GM12878 (cell line): ENCODE measurements around the gene KLK5. TPM values are rescaled to one million over a fixed set of nuclear protein-coding genes. Genes with fewer than 3 reads are reported as not detected.

Experiments used
- BHLHE40 ChIP-seq, 2 experiments: fragments of 450-650 bp in 1 of 2; IDR thresholded peaks; 2 replicates each; pipeline ENCODE4 v1.6.1; 2011 to 2017; ENCODE audit warnings: low read depth in 2 of 2, borderline replicate concordance in 1 of 2, improper control_type of control experiment in 1 of 2, low read length in 1 of 2, mild to moderate bottlenecking in 1 of 2
- BRCA1 ChIP-seq: IDR thresholded peaks from 2 replicates; pipeline ENCODE4 v1.6.1; 2011; ENCODE audit warnings: low read depth, low read length, improper control_type of control experiment
- FOXK2 ChIP-seq: fragments of 450-650 bp; IDR thresholded peaks from 2 replicates; pipeline ENCODE4 v1.6.1; 2017; ENCODE audit warnings: mild to moderate bottlenecking, moderate library complexity
- FOXM1 ChIP-seq: IDR thresholded peaks from 2 replicates; pipeline ENCODE4 v1.6.1; 2012; ENCODE audit warnings: low read depth, mild to moderate bottlenecking, inconsistent platforms, low read length, moderate library complexity
- HDGF ChIP-seq: fragments of 450-650 bp; IDR thresholded peaks from 2 replicates; pipeline ENCODE4 v1.6.1; 2016; ENCODE audit warnings: antibody characterized with exemption
- JUNB ChIP-seq: IDR thresholded peaks from 2 replicates; pipeline ENCODE4 v1.6.1; 2016; ENCODE audit warnings: antibody characterized with exemption, mild to moderate bottlenecking
- JUND ChIP-seq: IDR thresholded peaks from 2 replicates; pipeline ENCODE4 v1.6.1; 2012; ENCODE audit warnings: low read depth, mild to moderate bottlenecking, low read length, improper control_type of control experiment, moderate library complexity
- SUPT20H ChIP-seq: IDR thresholded peaks from 2 replicates; pipeline ENCODE4 v1.6.1; 2011; ENCODE audit warnings: low read depth, mild to moderate bottlenecking, low read length, moderate library complexity, borderline replicate concordance; ENCODE audit not compliant: control insufficient read depth
- WRNIP1 ChIP-seq: IDR thresholded peaks from 2 replicates; pipeline ENCODE4 v1.6.1; 2011; ENCODE audit warnings: low read depth, low read length, improper control_type of control experiment, borderline replicate concordance
- polyA plus RNA-seq, 11 experiments: library from polyadenylated mRNA; depleted of rRNA in 4 of 11; unstranded in 6 of 11; stranded (reverse) in 5 of 11; fragments of >200 nt; fragmentation: Nextera tagmentation in 4 of 11; fragmentation: Illumina TruSeq in 1 of 11; extraction: Ambion mirVana in 4 of 11; extraction: Trizol in 1 of 11; gene quantifications; 1 replicate in 1 of 11; 2 replicates in 10 of 11; pipeline versions ENCODE4 v1.2.1 to v1.2.3, GENCODE V29; 2011 to 2016; ENCODE audit warnings: inconsistent platforms in 2 of 11, missing spikeins in 2 of 11, low read depth in 1 of 11
- total RNA-seq, 4 experiments: library from RNA; depleted of rRNA in 3 of 4; stranded (reverse); fragments of >200 nt in 3 of 4; fragmentation: Illumina TruSeq in 1 of 4; extraction: Trizol in 1 of 4; gene quantifications; 2 replicates each; pipeline versions ENCODE4 v1.2.1 to v1.2.3, GENCODE V29; 2013 to 2021
- TF ChIP-seq, protein P1 (sequence below): fragments of 450-650 bp; formaldehyde crosslinking; IDR thresholded peaks from 2 replicates; pipeline ENCODE4 v1.4.0; 2020; ENCODE audit warnings: mild to moderate bottlenecking, moderate library complexity
- TF ChIP-seq, protein P2 (sequence below): fragments of 450-650 bp; IDR thresholded peaks from 2 replicates; pipeline ENCODE4 v1.6.1; 2017; ENCODE audit warnings: mild to moderate bottlenecking, moderate library complexity
- TF ChIP-seq, protein P3 (sequence below): IDR thresholded peaks from 2 replicates; pipeline ENCODE4 v1.6.1; 2011; ENCODE audit warnings: borderline replicate concordance, low read depth, mild to moderate bottlenecking, moderate library complexity, mixed read lengths, low read length; ENCODE audit not compliant: insufficient read depth; ENCODE audit errors: extremely low read length
- TF ChIP-seq, protein P4 (sequence below): fragments of 450-650 bp; IDR thresholded peaks from 2 replicates; pipeline ENCODE4 v1.6.1; 2017; ENCODE audit warnings: mild to moderate bottlenecking, low read depth, inconsistent platforms; ENCODE audit not compliant: poor library complexity, severe bottlenecking
- TF ChIP-seq, protein P5 (sequence below): IDR thresholded peaks from 2 replicates; pipeline ENCODE4 v1.6.1; 2012; ENCODE audit warnings: mild to moderate bottlenecking, low read depth, low read length

Gene KLK5
- total and polyA plus RNA-seq, 10 of the 15 experiments (the other 5 are each of a cell fraction or from before 2014, with no cell fraction given), result 0.16 TPM; not detected in 9

DNA sequence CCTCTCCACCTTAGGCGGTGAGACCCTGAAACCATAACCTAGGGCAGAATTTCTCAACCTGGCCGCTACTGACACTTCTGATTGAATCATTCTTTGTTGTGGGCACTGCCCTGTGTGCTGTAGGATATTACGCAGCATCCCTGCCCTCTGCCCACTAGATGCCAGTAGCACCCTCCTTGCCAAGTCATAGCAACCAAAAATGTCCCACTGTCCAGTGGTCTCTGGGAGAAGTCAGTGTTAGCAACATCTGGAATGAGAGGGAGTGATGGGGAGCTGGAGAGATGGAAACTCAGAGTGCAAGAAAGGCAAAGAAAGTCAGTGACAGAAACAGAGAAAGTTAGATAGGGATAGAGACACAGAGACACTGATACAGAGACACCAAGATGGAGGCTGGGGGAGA is 55.2 kb downstream of the KLK5 start (continued):
- TF ChIP-seq, protein P1, sequence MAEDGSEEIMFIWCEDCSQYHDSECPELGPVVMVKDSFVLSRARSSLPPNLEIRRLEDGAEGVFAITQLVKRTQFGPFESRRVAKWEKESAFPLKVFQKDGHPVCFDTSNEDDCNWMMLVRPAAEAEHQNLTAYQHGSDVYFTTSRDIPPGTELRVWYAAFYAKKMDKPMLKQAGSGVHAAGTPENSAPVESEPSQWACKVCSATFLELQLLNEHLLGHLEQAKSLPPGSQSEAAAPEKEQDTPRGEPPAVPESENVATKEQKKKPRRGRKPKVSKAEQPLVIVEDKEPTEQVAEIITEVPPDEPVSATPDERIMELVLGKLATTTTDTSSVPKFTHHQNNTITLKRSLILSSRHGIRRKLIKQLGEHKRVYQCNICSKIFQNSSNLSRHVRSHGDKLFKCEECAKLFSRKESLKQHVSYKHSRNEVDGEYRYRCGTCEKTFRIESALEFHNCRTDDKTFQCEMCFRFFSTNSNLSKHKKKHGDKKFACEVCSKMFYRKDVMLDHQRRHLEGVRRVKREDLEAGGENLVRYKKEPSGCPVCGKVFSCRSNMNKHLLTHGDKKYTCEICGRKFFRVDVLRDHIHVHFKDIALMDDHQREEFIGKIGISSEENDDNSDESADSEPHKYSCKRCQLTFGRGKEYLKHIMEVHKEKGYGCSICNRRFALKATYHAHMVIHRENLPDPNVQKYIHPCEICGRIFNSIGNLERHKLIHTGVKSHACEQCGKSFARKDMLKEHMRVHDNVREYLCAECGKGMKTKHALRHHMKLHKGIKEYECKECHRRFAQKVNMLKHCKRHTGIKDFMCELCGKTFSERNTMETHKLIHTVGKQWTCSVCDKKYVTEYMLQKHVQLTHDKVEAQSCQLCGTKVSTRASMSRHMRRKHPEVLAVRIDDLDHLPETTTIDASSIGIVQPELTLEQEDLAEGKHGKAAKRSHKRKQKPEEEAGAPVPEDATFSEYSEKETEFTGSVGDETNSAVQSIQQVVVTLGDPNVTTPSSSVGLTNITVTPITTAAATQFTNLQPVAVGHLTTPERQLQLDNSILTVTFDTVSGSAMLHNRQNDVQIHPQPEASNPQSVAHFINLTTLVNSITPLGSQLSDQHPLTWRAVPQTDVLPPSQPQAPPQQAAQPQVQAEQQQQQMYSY (CRISPR knock-in tag), result no peak
- TF ChIP-seq JUND (no peak), JUNB (no peak), WRNIP1 (no peak), BHLHE40 (IDR thresholded peaks at IDR 0.05; ENCODE audit: borderline replicate concordance in 1 of 2, low read depth in 2 of 2, low read length in 1 of 2) (no peak), FOXK2 (no peak), FOXM1 (no peak), SUPT20H (no peak), BRCA1 (no peak), HDGF (peak; percentile 87; the same call in 1 of the 2 replicates)
- TF ChIP-seq, protein P2, sequence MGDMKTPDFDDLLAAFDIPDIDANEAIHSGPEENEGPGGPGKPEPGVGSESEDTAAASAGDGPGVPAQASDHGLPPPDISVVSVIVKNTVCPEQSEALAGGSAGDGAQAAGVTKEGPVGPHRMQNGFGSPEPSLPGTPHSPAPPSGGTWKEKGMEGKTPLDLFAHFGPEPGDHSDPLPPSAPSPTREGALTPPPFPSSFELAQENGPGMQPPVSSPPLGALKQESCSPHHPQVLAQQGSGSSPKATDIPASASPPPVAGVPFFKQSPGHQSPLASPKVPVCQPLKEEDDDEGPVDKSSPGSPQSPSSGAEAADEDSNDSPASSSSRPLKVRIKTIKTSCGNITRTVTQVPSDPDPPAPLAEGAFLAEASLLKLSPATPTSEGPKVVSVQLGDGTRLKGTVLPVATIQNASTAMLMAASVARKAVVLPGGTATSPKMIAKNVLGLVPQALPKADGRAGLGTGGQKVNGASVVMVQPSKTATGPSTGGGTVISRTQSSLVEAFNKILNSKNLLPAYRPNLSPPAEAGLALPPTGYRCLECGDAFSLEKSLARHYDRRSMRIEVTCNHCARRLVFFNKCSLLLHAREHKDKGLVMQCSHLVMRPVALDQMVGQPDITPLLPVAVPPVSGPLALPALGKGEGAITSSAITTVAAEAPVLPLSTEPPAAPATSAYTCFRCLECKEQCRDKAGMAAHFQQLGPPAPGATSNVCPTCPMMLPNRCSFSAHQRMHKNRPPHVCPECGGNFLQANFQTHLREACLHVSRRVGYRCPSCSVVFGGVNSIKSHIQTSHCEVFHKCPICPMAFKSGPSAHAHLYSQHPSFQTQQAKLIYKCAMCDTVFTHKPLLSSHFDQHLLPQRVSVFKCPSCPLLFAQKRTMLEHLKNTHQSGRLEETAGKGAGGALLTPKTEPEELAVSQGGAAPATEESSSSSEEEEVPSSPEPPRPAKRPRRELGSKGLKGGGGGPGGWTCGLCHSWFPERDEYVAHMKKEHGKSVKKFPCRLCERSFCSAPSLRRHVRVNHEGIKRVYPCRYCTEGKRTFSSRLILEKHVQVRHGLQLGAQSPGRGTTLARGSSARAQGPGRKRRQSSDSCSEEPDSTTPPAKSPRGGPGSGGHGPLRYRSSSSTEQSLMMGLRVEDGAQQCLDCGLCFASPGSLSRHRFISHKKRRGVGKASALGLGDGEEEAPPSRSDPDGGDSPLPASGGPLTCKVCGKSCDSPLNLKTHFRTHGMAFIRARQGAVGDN, result no peak
- TF ChIP-seq, protein P3, sequence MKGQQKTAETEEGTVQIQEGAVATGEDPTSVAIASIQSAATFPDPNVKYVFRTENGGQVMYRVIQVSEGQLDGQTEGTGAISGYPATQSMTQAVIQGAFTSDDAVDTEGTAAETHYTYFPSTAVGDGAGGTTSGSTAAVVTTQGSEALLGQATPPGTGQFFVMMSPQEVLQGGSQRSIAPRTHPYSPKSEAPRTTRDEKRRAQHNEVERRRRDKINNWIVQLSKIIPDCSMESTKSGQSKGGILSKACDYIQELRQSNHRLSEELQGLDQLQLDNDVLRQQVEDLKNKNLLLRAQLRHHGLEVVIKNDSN, result no peak
- TF ChIP-seq, protein P4, sequence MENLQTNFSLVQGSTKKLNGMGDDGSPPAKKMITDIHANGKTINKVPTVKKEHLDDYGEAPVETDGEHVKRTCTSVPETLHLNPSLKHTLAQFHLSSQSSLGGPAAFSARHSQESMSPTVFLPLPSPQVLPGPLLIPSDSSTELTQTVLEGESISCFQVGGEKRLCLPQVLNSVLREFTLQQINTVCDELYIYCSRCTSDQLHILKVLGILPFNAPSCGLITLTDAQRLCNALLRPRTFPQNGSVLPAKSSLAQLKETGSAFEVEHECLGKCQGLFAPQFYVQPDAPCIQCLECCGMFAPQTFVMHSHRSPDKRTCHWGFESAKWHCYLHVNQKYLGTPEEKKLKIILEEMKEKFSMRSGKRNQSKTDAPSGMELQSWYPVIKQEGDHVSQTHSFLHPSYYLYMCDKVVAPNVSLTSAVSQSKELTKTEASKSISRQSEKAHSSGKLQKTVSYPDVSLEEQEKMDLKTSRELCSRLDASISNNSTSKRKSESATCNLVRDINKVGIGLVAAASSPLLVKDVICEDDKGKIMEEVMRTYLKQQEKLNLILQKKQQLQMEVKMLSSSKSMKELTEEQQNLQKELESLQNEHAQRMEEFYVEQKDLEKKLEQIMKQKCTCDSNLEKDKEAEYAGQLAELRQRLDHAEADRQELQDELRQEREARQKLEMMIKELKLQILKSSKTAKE, result no peak
- TF ChIP-seq, protein P5, sequence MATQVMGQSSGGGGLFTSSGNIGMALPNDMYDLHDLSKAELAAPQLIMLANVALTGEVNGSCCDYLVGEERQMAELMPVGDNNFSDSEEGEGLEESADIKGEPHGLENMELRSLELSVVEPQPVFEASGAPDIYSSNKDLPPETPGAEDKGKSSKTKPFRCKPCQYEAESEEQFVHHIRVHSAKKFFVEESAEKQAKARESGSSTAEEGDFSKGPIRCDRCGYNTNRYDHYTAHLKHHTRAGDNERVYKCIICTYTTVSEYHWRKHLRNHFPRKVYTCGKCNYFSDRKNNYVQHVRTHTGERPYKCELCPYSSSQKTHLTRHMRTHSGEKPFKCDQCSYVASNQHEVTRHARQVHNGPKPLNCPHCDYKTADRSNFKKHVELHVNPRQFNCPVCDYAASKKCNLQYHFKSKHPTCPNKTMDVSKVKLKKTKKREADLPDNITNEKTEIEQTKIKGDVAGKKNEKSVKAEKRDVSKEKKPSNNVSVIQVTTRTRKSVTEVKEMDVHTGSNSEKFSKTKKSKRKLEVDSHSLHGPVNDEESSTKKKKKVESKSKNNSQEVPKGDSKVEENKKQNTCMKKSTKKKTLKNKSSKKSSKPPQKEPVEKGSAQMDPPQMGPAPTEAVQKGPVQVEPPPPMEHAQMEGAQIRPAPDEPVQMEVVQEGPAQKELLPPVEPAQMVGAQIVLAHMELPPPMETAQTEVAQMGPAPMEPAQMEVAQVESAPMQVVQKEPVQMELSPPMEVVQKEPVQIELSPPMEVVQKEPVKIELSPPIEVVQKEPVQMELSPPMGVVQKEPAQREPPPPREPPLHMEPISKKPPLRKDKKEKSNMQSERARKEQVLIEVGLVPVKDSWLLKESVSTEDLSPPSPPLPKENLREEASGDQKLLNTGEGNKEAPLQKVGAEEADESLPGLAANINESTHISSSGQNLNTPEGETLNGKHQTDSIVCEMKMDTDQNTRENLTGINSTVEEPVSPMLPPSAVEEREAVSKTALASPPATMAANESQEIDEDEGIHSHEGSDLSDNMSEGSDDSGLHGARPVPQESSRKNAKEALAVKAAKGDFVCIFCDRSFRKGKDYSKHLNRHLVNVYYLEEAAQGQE, result no peak
